Smooth muscle cell (in vitro differentiated cells): ENCODE data around the gene TCHHL1. TPM values are rescaled to one million over a fixed set of nuclear protein-coding genes. Genes with fewer than 3 reads are reported as not detected.
A peak's percentile ranks its signal among the peaks of the same experiment; 100 is the strongest.

ENCODE experiments used
- DNase-seq: peaks from one replicate; lab custom pipeline; 2025; ENCODE audit not compliant: unreplicated experiment; lab: John Stamatoyannopoulos, UW
- H2AFZ ChIP-seq: fragments of 200-600 bp; sonication (generic); 2 replicates; pipeline ENCODE4 v1.6.0; 2016; ENCODE audit warnings: antibody characterized with exemption, low read depth, mild to moderate bottlenecking
- H3F3A ChIP-seq: fragments of 200-600 bp; sonication (generic); 2 replicates; pipeline ENCODE4 v1.6.0; 2017; ENCODE audit warnings: antibody characterized with exemption, low read depth
- H3K27ac ChIP-seq: fragments of 200-600 bp; sonication (generic); 2 replicates; pipeline ENCODE4 v1.5.1; 2016; ENCODE audit warnings: low read depth, mild to moderate bottlenecking
- H3K27me3 ChIP-seq: fragments of 200-600 bp; sonication (generic); 2 replicates; pipeline ENCODE4 v1.6.1; 2016; ENCODE audit warnings: low read depth, mild to moderate bottlenecking
- H3K36me3 ChIP-seq: fragments of 200-600 bp; sonication (generic); 2 replicates; pipeline ENCODE4 v1.5.1; 2016; ENCODE audit warnings: low read depth
- H3K4me1 ChIP-seq: fragments of 200-600 bp; sonication (generic); 2 replicates; pipeline ENCODE4 v1.5.1; 2016; ENCODE audit warnings: low read depth
- H3K4me2 ChIP-seq: fragments of 200-600 bp; sonication (generic); 2 replicates; pipeline ENCODE4 v1.6.0; 2016; ENCODE audit warnings: mild to moderate bottlenecking
- H3K4me3 ChIP-seq: fragments of 200-600 bp; sonication (generic); 2 replicates; pipeline ENCODE4 v1.5.1; 2016; ENCODE audit warnings: mild to moderate bottlenecking
- H3K79me2 ChIP-seq: fragments of 200-600 bp; sonication (generic); 2 replicates; pipeline ENCODE4 v1.6.0; 2016; ENCODE audit warnings: low read depth, mild to moderate bottlenecking
- H3K9ac ChIP-seq: fragments of 200-600 bp; sonication (generic); 2 replicates; pipeline ENCODE4 v1.6.0; 2016; ENCODE audit warnings: low read depth
- H3K9me3 ChIP-seq: fragments of 200-600 bp; sonication (generic); replicated peaks from 2 replicates; pipeline ENCODE4 v1.5.1; 2016; ENCODE audit warnings: low read depth
- H4K20me1 ChIP-seq: fragments of 200-600 bp; sonication (generic); 2 replicates; pipeline ENCODE4 v1.6.0; 2016; ENCODE audit warnings: low read depth
- WGBS: methylation state at CpG from one replicate; pipeline ENCODE4 v1.1.7; 2016; ENCODE audit warnings: low lambda C conversion rate; 5-methylcytosine and 5-hydroxymethylcytosine counted together
- polyA plus RNA-seq: library from polyadenylated mRNA; unstranded; fragments of >200 nt; fragmentation: Nextera tagmentation; extraction: Ambion mirVana; gene quantifications from 2 replicates; pipeline ENCODE4 v1.2.1, GENCODE V29; 2016
- total RNA-seq: library from RNA; depleted of rRNA; stranded (reverse); fragments of >200 nt; gene quantifications from 2 replicates; pipeline ENCODE4 v1.2.3, GENCODE V29; 2014
- TF ChIP-seq, protein P1 (sequence below): fragments of 200-600 bp; sonication (generic); IDR thresholded peaks from 2 replicates; pipeline ENCODE4 v1.5.1; 2017; ENCODE audit warnings: borderline replicate concordance, mild to moderate bottlenecking, antibody characterized with exemption; ENCODE audit not compliant: insufficient read depth, poor library complexity, severe bottlenecking

TCHHL1 gene
- total and polyA plus RNA-seq, 2 experiments from 2014 or later: not detected

GRCh38 chr1:152047730-152048415 lies 41.0 kb downstream of the TCHHL1 start:
- Histone ChIP-seq H3K4me3 (peak overlapping the region; percentile 27), H4K20me1 (no peaks in the 10 kb centered on the region), H2AFZ (peak overlapping the region; percentile 48), H3K36me3 (no peaks in the 10 kb centered on the region), H3K4me2 (peak overlapping the region; percentile 79), H3K27ac (peak overlapping the region; percentile 99), H3F3A (peaks cover 26% of the 10 kb centered on the region), H3K9me3 (no peaks in the 10 kb centered on the region), H3K79me2 (no peaks in the 10 kb centered on the region), H3K27me3 (no peaks in the 10 kb centered on the region), H3K4me1 (peaks cover 14% of the 10 kb centered on the region), H3K9ac (peak overlapping the region; percentile 84)
- TF ChIP-seq, protein P1, sequence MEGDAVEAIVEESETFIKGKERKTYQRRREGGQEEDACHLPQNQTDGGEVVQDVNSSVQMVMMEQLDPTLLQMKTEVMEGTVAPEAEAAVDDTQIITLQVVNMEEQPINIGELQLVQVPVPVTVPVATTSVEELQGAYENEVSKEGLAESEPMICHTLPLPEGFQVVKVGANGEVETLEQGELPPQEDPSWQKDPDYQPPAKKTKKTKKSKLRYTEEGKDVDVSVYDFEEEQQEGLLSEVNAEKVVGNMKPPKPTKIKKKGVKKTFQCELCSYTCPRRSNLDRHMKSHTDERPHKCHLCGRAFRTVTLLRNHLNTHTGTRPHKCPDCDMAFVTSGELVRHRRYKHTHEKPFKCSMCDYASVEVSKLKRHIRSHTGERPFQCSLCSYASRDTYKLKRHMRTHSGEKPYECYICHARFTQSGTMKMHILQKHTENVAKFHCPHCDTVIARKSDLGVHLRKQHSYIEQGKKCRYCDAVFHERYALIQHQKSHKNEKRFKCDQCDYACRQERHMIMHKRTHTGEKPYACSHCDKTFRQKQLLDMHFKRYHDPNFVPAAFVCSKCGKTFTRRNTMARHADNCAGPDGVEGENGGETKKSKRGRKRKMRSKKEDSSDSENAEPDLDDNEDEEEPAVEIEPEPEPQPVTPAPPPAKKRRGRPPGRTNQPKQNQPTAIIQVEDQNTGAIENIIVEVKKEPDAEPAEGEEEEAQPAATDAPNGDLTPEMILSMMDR: peak; percentile 39
- peak; percentile 91 for DNase-seq
- WGBS: 0% methylated on average over 13 of the region's 13 CpGs

- peak overlapping the region; percentile 48 for H2AFZ ChIP-seq
Measured at GRCh38 chr1:152047413-152047729, 41.5 kb downstream of the TCHHL1 start.

GRCh38 chr1:152044386-152044785 lies 44.5 kb downstream of the TCHHL1 start:
- 57% methylated on average over 3 of the region's 3 CpGs for WGBS
- Histone ChIP-seq H2AFZ (no peak overlapping the region), H3K4me1 (peaks cover 14% of the 10 kb centered on the region), H3K9ac (no peak overlapping the region), H3K36me3 (no peaks in the 10 kb centered on the region), H3K27ac (no peak overlapping the region), H3K79me2 (no peaks in the 10 kb centered on the region), H3F3A (peaks cover 24% of the 10 kb centered on the region), H3K27me3 (no peaks in the 10 kb centered on the region), H4K20me1 (no peaks in the 10 kb centered on the region), H3K9me3 (no peaks in the 10 kb centered on the region), H3K4me2 (no peak overlapping the region), H3K4me3 (no peak overlapping the region)
- TF ChIP-seq, protein P1: no peak
- no peak for DNase-seq

More at GRCh38 chr1:152047413-152047729, 41.5 kb downstream of the TCHHL1 start:
- Histone ChIP-seq H3K9me3 (no peaks in the 10 kb centered on the region), H3K9ac (peak overlapping the region; percentile 84), H3K4me2 (peak overlapping the region; percentile 79), H3K79me2 (no peaks in the 10 kb centered on the region), H4K20me1 (no peaks in the 10 kb centered on the region), H3K4me1 (peaks cover 14% of the 10 kb centered on the region), H3K27me3 (no peaks in the 10 kb centered on the region), H3K4me3 (peak overlapping the region; percentile 22), H3F3A (peaks cover 26% of the 10 kb centered on the region), H3K36me3 (no peaks in the 10 kb centered on the region), H3K27ac (peak overlapping the region; percentile 99)
- TF ChIP-seq, protein P1: no peak
- 17% methylated on average over 5 of the region's 5 CpGs for WGBS
- DNase-seq: no peak

GRCh38 chr1:152043870-152044269 lies 45.0 kb downstream of the TCHHL1 start:
- Histone ChIP-seq H3K27ac (no peak overlapping the region), H3K9me3 (no peaks in the 10 kb centered on the region), H3K9ac (no peak overlapping the region), H3K4me2 (no peak overlapping the region), H3F3A (peaks cover 22% of the 10 kb centered on the region), H3K27me3 (no peaks in the 10 kb centered on the region), H3K4me3 (no peak overlapping the region), H4K20me1 (no peaks in the 10 kb centered on the region), H3K79me2 (no peaks in the 10 kb centered on the region), H3K4me1 (peaks cover 13% of the 10 kb centered on the region), H2AFZ (no peak overlapping the region), H3K36me3 (no peaks in the 10 kb centered on the region)
- 43% methylated on average over 5 of the region's 5 CpGs for WGBS
- DNase-seq: no peak
- TF ChIP-seq, protein P1: no peak
